Measurements from ENCODE around the gene TOP3B.

The TOP3B gene

GRCh38 chr22:22006596-22006990 lies 24.0 kb upstream of the TOP3B start:
- TF ChIP-seq CTCF (IDR thresholded peaks at IDR 0.05) = no peak

- no peak for TF ChIP-seq CTCF (IDR thresholded peaks at IDR 0.05)
Observed at GRCh38 chr22:22005945-22006595, 23.5 kb upstream of the TOP3B start.

GRCh38 chr22:22003233-22003632 lies 20.6 kb upstream of the TOP3B start:
- no peak for TF ChIP-seq CTCF (IDR thresholded peaks at IDR 0.05)

- TF ChIP-seq CTCF (IDR thresholded peaks at IDR 0.05) = no peak
Observed at GRCh38 chr22:22002526-22003055, 20.0 kb upstream of the TOP3B start.

- no peak for TF ChIP-seq CTCF (IDR thresholded peaks at IDR 0.05)
Observed at GRCh38 chr22:22001664-22002525, 19.3 kb upstream of the TOP3B start.

- TF ChIP-seq CTCF (IDR thresholded peaks at IDR 0.05) = no peak
Observed at GRCh38 chr22:21998595-21999247, 16.1 kb upstream of the TOP3B start.

GRCh38 chr22:21996175-21996720 lies 13.7 kb upstream of the TOP3B start:
- no peak for TF ChIP-seq CTCF (IDR thresholded peaks at IDR 0.05)
